ENCODE measurements around the gene NR6A1.

The NR6A1 gene

DNA sequence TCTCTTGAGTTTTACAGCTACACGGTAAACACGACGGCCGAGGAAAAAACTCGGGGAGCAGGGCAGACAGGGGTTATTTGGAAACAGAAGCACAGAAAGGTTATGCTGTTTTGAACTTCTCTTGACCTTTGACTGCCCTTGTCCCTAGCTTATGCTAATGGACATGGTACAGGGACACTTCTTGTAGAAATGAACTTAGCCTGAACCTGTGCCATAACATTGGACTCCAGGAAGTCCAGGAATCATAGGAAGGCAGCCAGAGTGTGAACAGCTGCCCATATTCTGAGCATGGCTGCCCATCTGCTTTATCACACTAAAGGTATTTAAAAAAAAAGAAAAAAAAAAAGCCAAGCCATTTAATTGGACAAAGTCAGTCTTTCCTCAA lies 46.1 kb downstream of the NR6A1 start:
- Histone ChIP-seq H3K4me3 (ENCODE audit: low read depth, low read length) (no peak overlapping the region), H3K27ac (no peak overlapping the region)

DNA sequence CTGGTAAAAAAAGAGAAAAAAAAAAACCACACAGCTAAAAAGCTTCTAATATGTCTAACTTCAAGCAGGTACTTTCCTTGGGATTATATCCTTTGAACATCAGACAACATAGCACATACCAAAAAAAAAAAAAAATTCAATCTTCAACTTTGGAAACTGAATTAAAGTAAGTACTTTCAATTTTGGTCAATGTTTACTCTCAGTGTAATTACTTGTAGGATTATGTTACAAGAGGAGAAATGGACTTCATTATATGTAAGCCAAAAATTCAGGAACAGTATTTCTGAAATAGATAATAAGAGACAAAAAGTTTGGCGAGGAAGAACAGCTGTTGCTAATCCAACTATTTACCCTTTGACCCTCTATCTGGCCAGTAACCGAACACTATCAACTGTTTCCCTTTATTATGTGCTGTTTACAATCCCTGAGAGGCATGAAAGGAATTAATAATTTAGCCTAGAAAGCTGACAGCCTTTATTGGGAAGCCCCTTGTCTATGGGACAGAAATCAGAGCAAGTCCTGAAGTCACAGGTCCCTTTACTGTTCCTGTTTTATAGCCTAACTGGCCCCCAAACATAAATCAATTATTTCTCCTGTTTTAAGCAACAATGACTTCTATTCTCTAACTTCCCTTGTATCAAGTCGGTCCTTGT lies 46.6 kb downstream of the NR6A1 start:
- Histone ChIP-seq H3K79me2 (no peaks in the 10 kb centered on the region), H3K27me3 (ENCODE audit: control insufficient read depth, insufficient read depth, low read length) (no peaks in the 10 kb centered on the region), H3K36me3 (ENCODE audit: control insufficient read depth, insufficient read depth, low read length) (no peaks in the 10 kb centered on the region), H3K9ac (no peak overlapping the region), H3K4me1 (peaks cover 7% of the 10 kb centered on the region), H3K27ac (no peak overlapping the region), H3K4me2 (ENCODE audit: low read length) (no peak overlapping the region), H3K4me3 (ENCODE audit: low read depth, low read length) (no peak overlapping the region), H3K9me3 (ENCODE audit: control insufficient read depth, low read length) (no peaks in the 10 kb centered on the region), H2AFZ (no peak overlapping the region)
- TF ChIP-seq, protein P1, sequence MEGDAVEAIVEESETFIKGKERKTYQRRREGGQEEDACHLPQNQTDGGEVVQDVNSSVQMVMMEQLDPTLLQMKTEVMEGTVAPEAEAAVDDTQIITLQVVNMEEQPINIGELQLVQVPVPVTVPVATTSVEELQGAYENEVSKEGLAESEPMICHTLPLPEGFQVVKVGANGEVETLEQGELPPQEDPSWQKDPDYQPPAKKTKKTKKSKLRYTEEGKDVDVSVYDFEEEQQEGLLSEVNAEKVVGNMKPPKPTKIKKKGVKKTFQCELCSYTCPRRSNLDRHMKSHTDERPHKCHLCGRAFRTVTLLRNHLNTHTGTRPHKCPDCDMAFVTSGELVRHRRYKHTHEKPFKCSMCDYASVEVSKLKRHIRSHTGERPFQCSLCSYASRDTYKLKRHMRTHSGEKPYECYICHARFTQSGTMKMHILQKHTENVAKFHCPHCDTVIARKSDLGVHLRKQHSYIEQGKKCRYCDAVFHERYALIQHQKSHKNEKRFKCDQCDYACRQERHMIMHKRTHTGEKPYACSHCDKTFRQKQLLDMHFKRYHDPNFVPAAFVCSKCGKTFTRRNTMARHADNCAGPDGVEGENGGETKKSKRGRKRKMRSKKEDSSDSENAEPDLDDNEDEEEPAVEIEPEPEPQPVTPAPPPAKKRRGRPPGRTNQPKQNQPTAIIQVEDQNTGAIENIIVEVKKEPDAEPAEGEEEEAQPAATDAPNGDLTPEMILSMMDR (IDR thresholded peaks at IDR 0.05) = no peak

More for the DNA sequence above, 46.1 kb downstream of the NR6A1 start:
- Histone ChIP-seq H3K9ac (no peak overlapping the region), H3K4me2 (ENCODE audit: low read length) (no peak overlapping the region), H3K79me2 (no peaks in the 10 kb centered on the region), H3K4me1 (peaks cover 7% of the 10 kb centered on the region), H2AFZ (no peak overlapping the region), H3K36me3 (ENCODE audit: control insufficient read depth, insufficient read depth, low read length) (no peaks in the 10 kb centered on the region), H3K9me3 (ENCODE audit: control insufficient read depth, low read length) (no peaks in the 10 kb centered on the region), H3K27me3 (ENCODE audit: control insufficient read depth, insufficient read depth, low read length) (no peaks in the 10 kb centered on the region)
- TF ChIP-seq, protein P1 (IDR thresholded peaks at IDR 0.05) = no peak

DNA sequence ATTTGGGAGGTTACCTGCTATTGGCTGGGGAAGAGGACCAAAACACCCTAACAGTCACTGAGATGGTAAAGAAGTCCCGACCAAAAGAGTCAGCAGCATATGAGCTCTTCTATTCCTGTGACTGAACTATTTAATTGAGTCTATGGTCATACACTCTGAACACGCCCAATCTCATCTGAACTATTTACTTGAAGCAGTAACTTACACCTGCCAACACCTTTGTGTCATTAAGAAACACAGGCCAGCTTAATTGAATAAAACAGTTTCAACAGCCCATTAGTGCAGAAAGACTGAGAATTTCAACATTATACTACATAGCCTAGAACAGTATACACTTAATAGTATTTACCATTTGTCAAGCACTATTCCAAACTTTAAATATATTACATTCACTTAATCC lies 47.8 kb downstream of the NR6A1 start:
- TF ChIP-seq, protein P1 (IDR thresholded peaks at IDR 0.05) = no peak
- Histone ChIP-seq H3K27ac (no peak overlapping the region), H3K9ac (no peak overlapping the region), H3K9me3 (ENCODE audit: control insufficient read depth, low read length) (no peaks in the 10 kb centered on the region), H3K27me3 (ENCODE audit: control insufficient read depth, insufficient read depth, low read length) (no peaks in the 10 kb centered on the region), H3K4me1 (peaks cover 7% of the 10 kb centered on the region), H3K4me2 (ENCODE audit: low read length) (no peak overlapping the region), H3K36me3 (ENCODE audit: control insufficient read depth, insufficient read depth, low read length) (no peaks in the 10 kb centered on the region), H3K79me2 (no peaks in the 10 kb centered on the region), H3K4me3 (ENCODE audit: low read depth, low read length) (no peak overlapping the region), H2AFZ (no peak overlapping the region)

DNA sequence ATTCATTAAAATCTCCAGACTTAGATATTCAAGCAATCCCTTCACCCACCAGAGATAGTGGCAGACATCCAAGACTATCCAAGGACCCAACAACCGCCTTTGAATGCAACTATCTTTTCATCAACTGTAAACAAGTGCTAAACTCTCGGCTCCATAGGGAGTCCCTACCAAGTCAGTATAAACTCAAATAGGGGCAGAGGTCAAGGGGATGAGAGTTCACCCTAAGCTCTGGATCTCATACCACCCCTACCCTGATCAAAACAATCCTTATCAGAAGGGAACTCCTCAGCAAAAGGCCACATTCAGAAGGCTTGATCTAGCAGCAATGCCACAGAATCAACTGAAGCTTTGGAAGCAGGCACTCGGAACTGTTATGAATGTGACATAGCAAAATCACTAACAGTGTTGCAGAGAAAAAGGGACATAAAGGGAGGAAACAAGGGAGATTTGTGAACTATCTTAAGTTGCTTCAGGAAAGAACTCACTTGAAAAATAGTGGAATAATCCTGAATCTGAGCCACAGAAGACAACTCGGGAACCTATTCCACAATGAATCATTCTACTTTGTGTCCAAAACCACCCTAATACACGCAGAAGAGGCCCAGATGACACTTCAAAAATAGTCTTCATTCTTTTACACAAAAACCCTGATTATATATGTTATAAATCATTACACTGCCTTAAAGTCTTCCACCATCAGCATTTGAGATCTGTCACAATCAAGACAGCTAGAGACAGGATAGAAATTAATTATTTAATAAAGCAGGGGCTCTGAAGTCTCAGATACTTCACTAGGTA lies 49.8 kb downstream of the NR6A1 start:
- H3K27ac ChIP-seq = peak overlapping the region; percentile 39
- no peaks in the 10 kb centered on the region for H3K79me2 ChIP-seq
- no peak overlapping the region for H3K9ac ChIP-seq
- H3K9me3 ChIP-seq (ENCODE audit: control insufficient read depth, low read length) = no peaks in the 10 kb centered on the region
- no peaks in the 10 kb centered on the region for H3K36me3 ChIP-seq (ENCODE audit: control insufficient read depth, insufficient read depth, low read length)
- H3K27me3 ChIP-seq (ENCODE audit: control insufficient read depth, insufficient read depth, low read length) = no peaks in the 10 kb centered on the region
- H3K4me1 ChIP-seq = peaks cover 7% of the 10 kb centered on the region
- H2AFZ ChIP-seq = peak overlapping the region; percentile 30
- TF ChIP-seq, protein P1 (IDR thresholded peaks at IDR 0.05) = no peak
- H3K4me3 ChIP-seq (ENCODE audit: low read depth, low read length) = no peak overlapping the region
- H3K4me2 ChIP-seq (ENCODE audit: low read length) = peak overlapping the region; percentile 44

Measured in parathyroid adenoma (tissue), 2 donors.